NB4 (cell line): ENCODE results near the gene CPNE1.
A peak's percentile ranks its signal among the peaks of the same experiment; 100 is the strongest.

ENCODE experiments used
- DNase-seq: peaks from one replicate; pipeline ENCODE4 v3.0.0; 2010; ENCODE audit warnings: low read depth
- H3K4me3 ChIP-seq: one replicate; pipeline ENCODE4 v1.5.1; 2011; ENCODE audit warnings: mild to moderate bottlenecking, low read depth, low read length, moderate library complexity
- CTCF ChIP-seq: IDR thresholded peaks from one replicate; pipeline ENCODE4 v1.5.1; 2012; ENCODE audit warnings: low read depth, low read length
- MAX ChIP-seq: IDR thresholded peaks from 2 replicates; pipeline ENCODE4 v1.6.1; 2011; ENCODE audit warnings: low read depth, low read length
- MYC ChIP-seq: IDR thresholded peaks from 2 replicates; pipeline ENCODE4 v1.6.1; 2011; ENCODE audit warnings: low read depth, low read length
- POLR2A ChIP-seq: IDR thresholded peaks from 2 replicates; pipeline ENCODE4 v1.6.1; 2011; ENCODE audit warnings: mild to moderate bottlenecking; ENCODE audit not compliant: insufficient read length; ENCODE audit errors: extremely low read depth

Gene CPNE1

GRCh38 chr20:35665949-35666288 is 1.2 kb upstream of the CPNE1 start:
- H3K4me3 ChIP-seq: no peak overlapping the region
- no peak for TF ChIP-seq MAX
- TF ChIP-seq MYC: no peak
- no peak for TF ChIP-seq POLR2A
- TF ChIP-seq CTCF: no peak
- DNase-seq: no peak

GRCh38 chr20:35663516-35664465 is 909 bp downstream of the CPNE1 start:
- peak; percentile 77 for DNase-seq
- peak overlapping the region; percentile 99 for H3K4me3 ChIP-seq
- TF ChIP-seq CTCF: no peak
- TF ChIP-seq MAX: peak; percentile 71
- peak; percentile 40; the same call in 1 of the 2 replicates for TF ChIP-seq MYC
- no peak for TF ChIP-seq POLR2A

- TF ChIP-seq MYC (no peak), POLR2A (no peak), MAX (no peak), CTCF (no peak)
- peak overlapping the region; percentile 99 for H3K4me3 ChIP-seq
- DNase-seq: no peak
These were observed 2.1 kb downstream of the CPNE1 start for GRCh38 chr20:35662551-35662950.

GRCh38 chr20:35661908-35662307 is 2.8 kb downstream of the CPNE1 start:
- no peak for TF ChIP-seq MYC
- no peak for TF ChIP-seq POLR2A
- peak overlapping the region; percentile 99 for H3K4me3 ChIP-seq
- DNase-seq: no peak

- H3K4me3 ChIP-seq: peak overlapping the region; percentile 99
- TF ChIP-seq MYC (no peak), MAX (no peak), POLR2A (no peak), CTCF (no peak)
- no peak for DNase-seq
These were observed 3.6 kb downstream of the CPNE1 start for GRCh38 chr20:35661053-35661452.

GRCh38 chr20:35660122-35660937 is 4.4 kb downstream of the CPNE1 start:
- TF ChIP-seq MYC (no peak), MAX (no peak), POLR2A (no peak), CTCF (no peak)
- DNase-seq: peak; percentile 31
- H3K4me3 ChIP-seq: peak overlapping the region; percentile 99
